Body of pancreas (tissue), 4 donors: ENCODE data around the gene COBL.

Source experiments
- CTCF ChIP-seq, 7 experiments: fragments of 450-650 bp in 4 of 7; fragments of 200-600 bp in 3 of 7; sonication (generic) in 3 of 7; IDR thresholded peaks; one replicate each; pipeline ENCODE4 v1.5.1; 2016 to 2019; ENCODE audit warnings: antibody characterized with exemption in 7 of 7
- POLR2A ChIP-seq, 3 donors: fragments of 450-650 bp; IDR thresholded peaks; one replicate each; pipeline ENCODE4 v1.6.1; 2016; ENCODE audit warnings: antibody characterized with exemption in 3 of 3, mild to moderate bottlenecking in 2 of 3

GRCh38 chr7:51230324-51230625 is 86.3 kb downstream of the COBL start:
- TF ChIP-seq CTCF (IDR thresholded peaks at IDR 0.05) (no peak), POLR2A (IDR thresholded peaks at IDR 0.05) (no peak)
